Measurements from ENCODE around the gene EFNA5. TPM values are rescaled to one million over a fixed set of nuclear protein-coding genes. Genes with fewer than 3 reads are reported as not detected.
"Not testable (repeated sequence)": the region's sequence is repeated elsewhere in the genome, so short reads cannot be mapped to it uniquely, and the experiment has no call there.

EFNA5 gene
- total RNA-seq, 2 donors from 2014 or later = 9.7 to 11.1 TPM

GRCh38 chr5:107499776-107500175, 171.0 kb downstream of the EFNA5 start:
- Histone ChIP-seq H3K4me3 (no peak overlapping the region), H3K9ac (ENCODE audit: low read depth in 2 of 2, low read length in 2 of 2) (no peak overlapping the region), H3K27me3 (no peaks in the 10 kb centered on the region), H3K36me3 (no peaks in the 10 kb centered on the region), H3K27ac (no peak overlapping the region), H3K4me1 (no peaks in the 10 kb centered on the region), H3K9me3 (no peaks in the 10 kb centered on the region)
- no peak for DNase-seq
- no peak for TF ChIP-seq CTCF (IDR thresholded peaks at IDR 0.05)
- intact Hi-C loops (cut with DNase I) = no loop called here

DNA sequence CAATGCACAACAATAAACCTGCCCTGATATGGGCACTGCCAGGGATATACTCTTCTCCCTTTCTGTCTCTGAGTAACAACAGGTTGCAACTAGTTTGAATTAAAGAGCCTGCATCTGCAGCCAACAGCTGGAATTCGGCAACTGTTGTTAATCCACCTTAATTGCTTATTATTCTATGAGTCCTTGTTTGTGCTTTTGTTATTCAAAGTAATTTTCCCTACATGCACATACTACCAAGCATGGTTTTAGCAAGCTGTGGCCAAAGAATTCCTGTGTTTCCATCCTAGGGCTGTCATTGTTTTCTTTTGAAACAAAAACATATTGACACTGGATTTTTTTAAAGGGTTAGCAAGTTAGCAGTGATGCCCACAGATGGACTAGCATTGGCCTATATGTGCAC, 171.5 kb downstream of the EFNA5 start:
- no peak overlapping the region for H3K27ac ChIP-seq
- intact Hi-C loops (cut with DNase I) = no loop called here
- no peak for DNase-seq

DNA sequence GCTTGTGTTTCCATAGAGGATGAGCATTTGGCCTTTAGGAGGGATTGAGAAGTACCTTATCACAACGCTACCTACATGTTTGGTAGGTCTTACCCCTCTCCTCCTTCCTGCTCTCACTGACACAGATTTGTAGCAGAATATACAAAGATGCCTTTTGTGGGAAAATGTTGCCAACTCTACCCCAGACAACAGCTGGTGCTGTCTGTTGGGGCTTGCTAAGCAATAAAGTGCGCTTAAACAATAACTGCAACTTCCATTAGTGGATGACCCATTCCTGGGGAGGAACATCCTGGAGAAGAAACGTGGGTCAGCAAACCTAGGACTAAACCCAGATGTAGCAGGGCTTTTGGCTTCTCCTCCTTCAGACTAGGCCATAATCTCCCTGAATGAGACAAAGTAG, 174.3 kb downstream of the EFNA5 start:
- no peaks in the 10 kb centered on the region for H3K4me1 ChIP-seq
- H3K27ac ChIP-seq = no peak overlapping the region
- intact Hi-C loops (cut with DNase I) = no loop called here
- TF ChIP-seq CTCF (IDR thresholded peaks at IDR 0.05) = no peak
- H3K9ac ChIP-seq (ENCODE audit: low read depth in 2 of 2, low read length in 2 of 2) = no peak overlapping the region
- no peak for DNase-seq
- H3K4me3 ChIP-seq = no peak overlapping the region
- H3K9me3 ChIP-seq = no peaks in the 10 kb centered on the region
- no peaks in the 10 kb centered on the region for H3K27me3 ChIP-seq
- H3K36me3 ChIP-seq = no peaks in the 10 kb centered on the region

More for the DNA sequence above, 171.5 kb downstream of the EFNA5 start:
- no peak overlapping the region for H3K4me3 ChIP-seq
- no peaks in the 10 kb centered on the region for H3K27me3 ChIP-seq
- no peaks in the 10 kb centered on the region for H3K9me3 ChIP-seq
- no peaks in the 10 kb centered on the region for H3K4me1 ChIP-seq
- no peaks in the 10 kb centered on the region for H3K36me3 ChIP-seq
- no peak for TF ChIP-seq CTCF (IDR thresholded peaks at IDR 0.05)
- H3K9ac ChIP-seq (ENCODE audit: low read depth in 2 of 2, low read length in 2 of 2) = no peak overlapping the region

DNA sequence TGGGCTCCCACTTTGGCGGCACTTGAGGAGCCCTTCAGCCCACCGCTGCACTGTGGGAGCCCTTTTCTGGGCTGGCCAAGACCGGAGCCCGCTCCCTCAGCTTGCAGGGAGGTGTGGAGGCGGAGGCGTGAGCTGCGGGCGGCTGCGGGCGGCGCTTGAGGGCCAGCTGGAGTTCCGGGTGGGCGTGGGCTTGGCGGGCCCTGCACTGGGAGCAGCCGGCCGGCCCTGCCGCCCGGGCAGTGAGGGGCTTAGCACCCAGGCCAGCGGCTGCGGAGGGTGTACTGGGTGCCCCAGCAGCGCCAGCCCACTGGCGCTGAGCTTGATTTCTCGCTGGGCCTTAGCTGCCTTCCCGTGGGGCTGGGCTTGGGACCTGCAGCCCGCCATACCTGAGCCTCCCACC, 176.6 kb downstream of the EFNA5 start:
- H3K4me1 ChIP-seq; H3K4me3 ChIP-seq; H3K36me3 ChIP-seq; DNase-seq; intact Hi-C loops (cut with DNase I); H3K9me3 ChIP-seq; H3K27me3 ChIP-seq; H3K9ac ChIP-seq (ENCODE audit: low read depth in 2 of 2, low read length in 2 of 2); H3K27ac ChIP-seq: not testable (repeated sequence)

DNA sequence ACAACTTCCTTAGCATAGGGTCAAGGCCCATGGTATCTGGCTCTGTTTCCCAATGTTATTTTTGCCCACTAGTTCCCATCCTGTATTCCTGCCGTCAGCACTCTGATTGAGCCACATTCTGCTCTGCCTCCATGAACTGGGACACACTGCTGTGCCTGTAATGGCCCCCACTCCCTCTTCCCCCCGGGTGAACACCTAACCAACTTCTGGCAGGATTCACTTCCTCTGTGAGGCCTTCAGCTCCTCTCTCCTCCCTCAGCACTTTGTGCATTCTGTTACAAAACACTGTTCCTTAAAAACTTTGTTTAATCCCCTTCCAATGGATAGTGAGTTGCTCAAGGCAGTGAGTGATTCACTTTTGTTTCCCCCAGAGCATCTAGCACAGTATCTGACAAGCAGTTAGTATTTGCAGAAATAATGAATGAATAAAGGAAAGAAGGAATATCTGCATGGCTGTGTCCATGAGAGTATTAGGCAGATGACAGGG, 183.6 kb downstream of the EFNA5 start:
- no peak overlapping the region for H3K4me3 ChIP-seq
- no peak overlapping the region for H3K9ac ChIP-seq (ENCODE audit: low read depth in 2 of 2, low read length in 2 of 2)
- TF ChIP-seq CTCF (IDR thresholded peaks at IDR 0.05) = no peak
- no peak overlapping the region for H3K27ac ChIP-seq
- no peaks in the 10 kb centered on the region for H3K27me3 ChIP-seq
- no peaks in the 10 kb centered on the region for H3K36me3 ChIP-seq
- H3K9me3 ChIP-seq = no peaks in the 10 kb centered on the region
- no peaks in the 10 kb centered on the region for H3K4me1 ChIP-seq
- DNase-seq = no peak
- intact Hi-C loops (cut with DNase I) = no loop called here

DNA sequence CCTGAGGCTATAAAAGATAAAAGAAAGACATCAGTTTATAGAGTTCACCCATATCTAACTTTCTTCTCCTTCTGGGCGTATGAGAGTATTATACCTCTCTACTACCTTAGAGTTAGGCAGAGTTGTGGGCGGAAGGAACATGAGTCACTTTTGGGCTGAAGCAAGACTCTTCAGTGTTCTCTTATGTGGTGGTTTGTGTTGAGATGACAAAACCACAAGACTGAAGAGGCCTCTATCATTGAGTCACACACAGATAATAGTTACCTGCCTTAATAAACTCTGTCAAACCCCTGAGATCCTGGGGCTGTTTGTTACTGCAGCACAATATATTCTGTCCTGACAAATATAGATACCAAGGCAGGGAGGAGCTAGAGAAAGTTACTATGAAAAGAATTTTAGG, 184.2 kb downstream of the EFNA5 start:
- no peak for TF ChIP-seq CTCF (IDR thresholded peaks at IDR 0.05)
- Histone ChIP-seq H3K27me3 (no peaks in the 10 kb centered on the region), H3K27ac (no peak overlapping the region), H3K4me1 (no peaks in the 10 kb centered on the region), H3K4me3 (no peak overlapping the region), H3K9ac (ENCODE audit: low read depth in 2 of 2, low read length in 2 of 2) (no peak overlapping the region), H3K9me3 (no peaks in the 10 kb centered on the region), H3K36me3 (no peaks in the 10 kb centered on the region)
- intact Hi-C loops (cut with DNase I) = no loop called here
- no peak for DNase-seq

Measured in colonic mucosa (tissue), 4 donors.